GM12874 (cell line): ENCODE data around the gene MYH16.

Experiments
- CTCF ChIP-seq: IDR thresholded peaks from 2 replicates; pipeline ENCODE4 v1.5.1; 2011; ENCODE audit warnings: low read depth, mild to moderate bottlenecking, control low read depth, low read length, moderate library complexity; ENCODE audit not compliant: insufficient read depth

MYH16 gene

GRCh38 chr7:99272476-99273045, at the start of gene MYH16:
MYH16 (plus strand) TSS chr7:99272839.
- TF ChIP-seq CTCF, result no peak

- no peak for TF ChIP-seq CTCF
Observed at GRCh38 chr7:99224899-99225265, 47.8 kb upstream of the MYH16 start.

- no peak for TF ChIP-seq CTCF
Observed at GRCh38 chr7:99229234-99229633, 43.4 kb upstream of the MYH16 start.

GRCh38 chr7:99232082-99232770, 40.4 kb upstream of the MYH16 start:
- TF ChIP-seq CTCF, result no peak

- TF ChIP-seq CTCF, result no peak
Observed at GRCh38 chr7:99234185-99234584, 38.5 kb upstream of the MYH16 start.

GRCh38 chr7:99235925-99236324, 36.7 kb upstream of the MYH16 start:
- TF ChIP-seq CTCF, result no peak

GRCh38 chr7:99238558-99239341, 33.9 kb upstream of the MYH16 start:
- no peak for TF ChIP-seq CTCF
